HG02981 (cell line): ENCODE results near the gene MRPL21.

ENCODE experiments used
- ATAC-seq: cut with Tn5 transposase; IDR thresholded peaks from one replicate; pipeline ENCODE4 v1.9.1; 2021; ENCODE audit warnings: mild to moderate bottlenecking, moderate library complexity; ENCODE audit not compliant: unreplicated experiment

MRPL21 gene

DNA sequence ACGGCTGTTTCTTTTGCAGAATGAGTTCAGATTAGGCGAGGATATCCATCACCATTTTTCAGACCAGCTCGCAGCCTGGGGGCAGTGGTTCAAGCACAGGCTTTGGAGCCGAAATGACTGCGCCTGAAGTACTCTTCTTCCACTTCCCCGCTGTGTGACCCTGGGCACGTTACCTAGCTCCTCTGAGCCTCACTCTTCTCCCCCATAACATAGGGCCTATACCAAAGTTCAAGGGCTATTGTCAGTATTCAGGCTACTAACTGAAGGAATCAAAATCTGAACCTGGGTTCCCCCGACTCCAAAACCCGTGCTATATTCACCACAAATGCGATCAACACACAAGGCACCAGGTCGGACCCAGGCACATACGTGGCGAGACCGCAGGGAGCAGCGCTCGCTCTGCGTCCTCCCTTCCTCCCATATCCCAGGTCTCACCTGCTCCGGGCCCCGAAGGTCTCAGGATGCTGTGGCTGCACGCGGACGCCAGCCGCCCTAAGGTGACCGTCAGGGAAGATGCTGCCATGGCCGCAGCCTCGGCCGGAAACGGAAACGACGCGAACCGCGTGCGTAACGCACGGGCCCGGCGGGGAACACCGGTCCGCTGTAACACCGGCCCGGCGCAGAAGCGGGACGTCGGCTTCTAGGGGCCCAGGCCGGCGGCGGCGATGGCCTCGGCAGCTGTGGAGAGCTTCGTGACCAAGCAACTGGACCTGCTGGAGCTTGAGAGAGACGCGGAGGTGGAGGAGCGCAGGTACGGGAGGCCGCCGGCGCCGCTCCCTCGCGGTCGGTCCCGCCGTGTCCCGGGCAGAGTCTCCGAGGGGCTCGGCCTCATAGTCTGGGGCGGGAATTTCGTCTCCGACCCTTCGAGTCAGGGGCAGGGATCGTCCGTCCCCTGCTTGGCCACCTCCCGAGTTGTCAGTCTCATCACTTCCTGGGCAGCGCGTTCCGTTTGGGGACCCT, at the start of gene MRPL21, which contains the start of gene IGHMBP2:
MRPL21 (minus strand) TSS at position 545 of the 960 bp plus-strand sequence; CDS start at position 523, 22 bp downstream.
IGHMBP2 (plus strand) TSS at position 604 of the 960 bp plus-strand sequence; CDS start at position 666, 62 bp downstream.
- ATAC-seq, result peak; percentile 80

DNA sequence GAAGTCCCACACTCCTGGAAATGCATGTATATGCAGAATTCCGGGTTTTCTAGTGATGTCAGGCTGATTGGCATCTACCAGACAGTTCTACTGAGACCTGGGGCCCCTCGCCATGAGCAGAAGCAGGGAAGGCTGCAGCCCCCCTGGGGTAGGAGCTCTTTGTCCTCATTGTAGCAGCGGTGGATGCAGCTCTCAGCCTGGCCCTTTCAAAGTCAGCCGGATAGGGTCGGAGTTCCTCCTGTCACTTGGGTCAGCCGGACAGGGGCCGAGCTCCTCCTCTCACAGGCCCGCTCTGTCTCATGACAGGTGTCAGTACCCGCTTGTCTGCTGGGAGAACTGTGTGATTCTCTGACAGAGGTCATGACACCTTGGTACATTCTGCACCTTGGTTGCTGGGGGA, 47.1 kb upstream of the MRPL21 start:
- no peak for ATAC-seq

DNA sequence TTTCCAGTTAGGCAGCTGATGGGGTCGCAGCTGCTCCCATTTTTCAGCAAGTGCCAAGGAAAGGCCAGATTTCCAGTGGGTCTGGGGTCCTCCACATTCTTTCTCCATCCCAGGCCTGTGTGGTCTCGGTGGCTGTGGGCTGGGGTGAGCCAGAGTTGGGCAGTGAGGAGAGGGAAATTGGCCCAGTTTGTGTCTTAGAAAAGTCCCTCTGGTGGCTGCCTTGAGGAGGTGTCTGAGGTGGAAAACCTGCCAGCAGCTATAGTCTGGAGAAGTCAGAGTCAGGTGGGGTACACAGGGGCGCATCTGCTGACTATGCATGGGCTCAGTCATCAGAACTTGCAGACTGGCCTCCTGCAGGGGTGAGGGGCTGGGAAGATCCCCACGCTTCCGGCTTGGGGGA, 46.6 kb upstream of the MRPL21 start:
- no peak for ATAC-seq

DNA sequence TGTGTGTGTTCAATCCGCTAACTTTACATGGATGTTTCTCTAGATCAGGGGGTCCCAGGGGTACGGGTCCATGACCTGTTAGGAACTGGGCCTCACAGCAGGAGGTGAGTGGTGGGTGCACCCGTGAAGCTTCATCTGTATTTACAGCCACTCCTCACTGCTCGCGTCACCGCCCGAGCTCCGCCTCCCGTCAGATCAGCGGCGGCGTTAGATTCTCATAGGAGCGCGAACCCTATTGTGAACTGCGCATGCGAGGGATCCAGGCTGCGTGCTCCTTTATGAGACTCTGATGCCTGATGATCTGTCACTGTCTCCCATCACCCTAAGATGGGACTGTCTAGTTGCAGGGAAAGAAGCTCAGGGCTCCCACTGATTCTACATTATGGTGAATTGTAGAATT, 45.3 kb upstream of the MRPL21 start:
- no peak for ATAC-seq

DNA sequence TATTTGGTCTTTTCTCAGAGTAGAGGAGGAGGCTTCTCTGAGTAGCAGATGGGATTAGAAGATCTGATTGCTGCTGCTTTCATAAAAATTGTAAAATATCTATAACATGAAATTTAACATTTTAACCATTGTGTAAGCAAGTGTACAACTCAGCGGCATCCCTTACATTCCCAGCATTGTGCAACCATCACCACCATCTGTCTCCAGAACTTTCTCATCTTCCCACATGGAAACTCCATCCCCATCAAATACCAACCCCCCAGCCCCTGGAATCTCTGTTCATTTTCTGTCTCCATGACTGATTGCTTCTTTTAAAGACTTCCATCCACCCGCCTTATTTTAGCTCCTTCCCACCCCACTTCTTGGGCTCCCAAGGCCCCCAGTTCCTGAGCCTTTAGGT, 44.9 kb upstream of the MRPL21 start:
- ATAC-seq, result no peak

DNA sequence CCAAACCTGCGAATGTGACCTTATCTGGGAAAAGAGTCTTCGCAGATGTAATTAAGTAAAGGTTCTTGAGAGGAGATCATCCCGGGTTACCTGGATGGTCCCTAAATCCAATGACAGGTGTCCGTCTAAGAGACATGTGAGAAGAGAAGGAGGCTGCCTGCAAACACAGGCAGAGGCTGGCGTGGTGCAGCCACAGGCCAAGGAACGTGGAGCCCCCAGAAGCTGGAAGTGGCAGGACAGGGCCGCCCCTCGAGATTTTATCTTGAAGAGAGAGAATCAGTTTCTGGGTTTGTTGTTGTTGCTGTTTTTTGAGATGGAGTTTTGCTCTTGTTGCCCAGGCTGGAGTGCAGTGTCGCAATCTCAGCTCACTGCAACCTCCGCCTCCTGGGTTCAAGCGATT, 43.5 kb upstream of the MRPL21 start:
- no peak for ATAC-seq

DNA sequence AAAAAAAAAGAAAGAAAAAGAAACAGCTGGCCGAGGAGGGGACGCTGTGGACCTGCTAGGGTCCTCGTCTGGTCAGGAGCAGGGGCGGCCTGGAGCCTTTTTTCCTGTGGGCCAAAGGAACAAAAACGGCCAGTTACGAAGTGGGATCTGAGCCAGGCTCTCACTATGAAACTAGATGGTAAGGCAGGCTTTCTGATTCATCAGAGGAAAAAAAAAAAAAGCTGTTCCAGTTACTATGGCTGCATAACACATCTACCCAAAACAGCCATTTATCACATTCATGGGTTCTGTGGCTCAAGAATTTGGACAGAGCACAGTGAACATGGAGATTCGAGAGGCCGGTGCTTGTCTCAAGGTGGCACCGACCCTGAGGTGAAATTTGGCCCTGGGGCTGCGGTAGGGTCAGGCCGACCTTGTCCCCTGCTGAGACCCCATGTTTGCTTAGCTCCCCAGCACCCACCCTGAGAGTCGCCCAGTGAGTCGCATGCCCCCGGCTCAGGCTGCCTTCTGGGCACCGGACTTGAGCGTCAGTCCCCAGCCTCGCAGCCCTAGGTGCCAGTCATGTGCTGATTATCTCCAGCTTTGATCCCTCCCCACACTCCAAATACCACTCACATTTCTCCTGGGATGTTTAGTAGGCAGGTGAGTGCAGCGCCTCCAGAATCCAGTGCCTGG, 42.9 kb upstream of the MRPL21 start:
- ATAC-seq, result no peak

DNA sequence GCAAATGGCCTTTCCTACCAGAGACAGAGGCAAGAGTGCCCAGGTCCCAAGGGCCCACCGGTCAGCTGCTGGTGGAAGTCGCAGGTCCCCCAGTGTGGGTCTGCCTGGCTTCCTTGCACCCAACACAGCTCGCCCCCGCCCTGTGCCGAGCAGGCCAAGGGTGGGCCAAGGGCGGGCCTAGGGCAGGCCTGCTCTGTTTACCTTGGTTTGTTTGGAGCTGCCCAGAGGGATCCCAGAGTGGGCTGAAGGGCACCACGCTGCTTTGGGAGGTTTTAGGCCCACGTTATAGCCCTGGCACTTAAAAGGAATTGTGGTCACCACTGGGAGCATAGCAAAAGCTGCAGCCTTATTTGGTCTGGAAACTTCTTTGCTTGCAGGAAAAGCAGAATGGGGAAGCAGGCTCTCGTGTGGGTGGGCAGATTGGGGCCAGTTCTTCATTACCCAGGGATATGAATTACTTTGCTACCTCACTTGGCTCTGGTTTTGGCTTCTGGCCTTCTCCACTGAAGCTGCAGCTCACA, 39.2 kb upstream of the MRPL21 start:
- ATAC-seq, result no peak

DNA sequence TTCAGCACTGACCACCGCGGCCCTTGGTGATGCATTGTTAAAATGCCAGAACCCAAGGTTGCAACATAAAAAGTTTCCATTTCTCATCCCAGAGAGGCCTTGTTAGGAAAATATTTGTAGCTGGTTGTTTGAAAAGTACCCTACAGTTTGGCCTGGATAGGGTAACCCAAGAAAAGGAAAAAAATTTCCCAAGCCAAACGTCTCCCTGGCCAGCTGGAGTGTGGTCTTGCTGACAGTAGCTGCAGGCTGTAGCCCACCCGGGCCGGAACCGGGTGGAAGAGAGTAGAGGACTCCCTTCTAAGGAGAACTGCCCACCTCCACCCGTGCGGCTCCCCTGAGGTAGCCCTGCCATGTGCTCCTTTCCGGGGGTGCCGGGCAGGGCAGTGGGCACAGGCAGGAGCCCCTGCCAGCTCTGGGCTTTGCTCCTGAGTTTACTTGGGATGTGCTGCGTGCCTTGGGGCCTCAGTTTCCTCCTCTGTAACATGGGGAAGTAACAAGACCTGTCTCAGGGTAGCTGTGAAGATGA, 38.5 kb upstream of the MRPL21 start:
- no peak for ATAC-seq

DNA sequence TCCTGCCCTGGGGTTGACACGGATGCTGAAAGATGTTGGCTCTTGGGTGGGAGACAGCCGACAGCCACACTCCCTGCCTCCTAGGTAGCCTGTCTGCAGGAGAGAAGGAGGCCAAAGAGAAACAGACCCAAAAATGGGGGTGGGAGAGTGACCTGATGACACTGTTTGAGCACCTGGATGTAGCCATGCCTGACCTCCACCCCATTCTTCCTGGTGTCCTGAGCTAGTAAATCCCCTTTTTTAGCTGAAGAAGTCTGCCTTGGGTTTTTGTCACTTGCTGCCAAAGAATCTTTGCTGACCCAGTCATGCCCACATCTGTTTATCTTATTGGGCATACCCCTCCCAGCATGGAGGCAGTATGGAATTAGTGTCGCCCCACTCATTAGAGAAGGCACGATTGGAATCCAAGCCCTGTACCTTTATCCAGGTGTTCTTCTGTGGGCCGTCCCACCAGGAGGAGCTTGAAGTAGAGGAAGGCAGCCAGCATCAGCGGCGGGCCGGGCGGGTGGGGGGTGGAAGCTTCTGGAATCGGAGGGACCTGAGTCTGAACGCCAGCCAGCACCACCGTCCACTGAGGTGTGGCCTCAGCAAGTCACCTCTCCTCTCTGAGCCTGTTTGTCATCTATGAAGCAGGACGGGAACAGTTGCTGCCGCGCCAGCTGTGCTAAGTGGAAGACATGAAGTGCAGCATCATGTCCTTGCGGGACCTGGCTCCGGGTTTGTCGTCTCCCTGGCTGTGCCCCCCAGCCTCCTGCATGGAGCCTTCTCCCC, 37.9 kb upstream of the MRPL21 start:
- ATAC-seq, result no peak

DNA sequence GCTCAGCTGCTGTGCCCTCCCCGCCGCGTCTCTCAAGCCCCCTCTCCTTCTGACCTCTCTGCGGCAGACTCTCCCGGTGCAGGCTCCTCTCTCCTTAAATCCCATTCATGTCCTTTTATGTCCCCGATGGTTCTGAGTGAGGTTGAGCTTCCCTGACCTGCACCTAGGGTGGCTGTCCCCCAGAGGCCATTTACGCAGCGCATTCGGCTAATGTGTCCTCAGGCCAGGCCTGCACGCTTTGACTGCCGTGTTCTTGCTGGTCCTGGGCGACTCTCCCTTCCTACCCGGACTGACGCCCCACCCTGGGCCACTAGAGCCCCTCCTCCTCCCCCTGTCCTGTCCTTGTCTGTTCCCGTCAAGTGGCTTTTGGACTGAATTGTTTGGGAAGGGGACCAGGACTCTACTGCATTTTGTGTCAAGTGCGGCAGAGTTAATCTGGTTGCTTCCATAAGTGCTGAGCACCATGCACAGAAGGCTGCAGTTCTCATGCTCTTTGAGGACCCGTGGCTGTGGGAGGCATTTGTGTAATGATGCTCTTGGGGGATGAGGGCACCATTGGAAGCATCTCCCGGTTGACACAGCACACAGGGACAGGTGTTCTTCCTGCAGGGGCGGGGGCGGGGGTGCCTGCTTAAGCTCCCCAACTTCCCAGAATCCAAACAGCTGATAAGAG, 37.2 kb upstream of the MRPL21 start:
- ATAC-seq, result no peak

DNA sequence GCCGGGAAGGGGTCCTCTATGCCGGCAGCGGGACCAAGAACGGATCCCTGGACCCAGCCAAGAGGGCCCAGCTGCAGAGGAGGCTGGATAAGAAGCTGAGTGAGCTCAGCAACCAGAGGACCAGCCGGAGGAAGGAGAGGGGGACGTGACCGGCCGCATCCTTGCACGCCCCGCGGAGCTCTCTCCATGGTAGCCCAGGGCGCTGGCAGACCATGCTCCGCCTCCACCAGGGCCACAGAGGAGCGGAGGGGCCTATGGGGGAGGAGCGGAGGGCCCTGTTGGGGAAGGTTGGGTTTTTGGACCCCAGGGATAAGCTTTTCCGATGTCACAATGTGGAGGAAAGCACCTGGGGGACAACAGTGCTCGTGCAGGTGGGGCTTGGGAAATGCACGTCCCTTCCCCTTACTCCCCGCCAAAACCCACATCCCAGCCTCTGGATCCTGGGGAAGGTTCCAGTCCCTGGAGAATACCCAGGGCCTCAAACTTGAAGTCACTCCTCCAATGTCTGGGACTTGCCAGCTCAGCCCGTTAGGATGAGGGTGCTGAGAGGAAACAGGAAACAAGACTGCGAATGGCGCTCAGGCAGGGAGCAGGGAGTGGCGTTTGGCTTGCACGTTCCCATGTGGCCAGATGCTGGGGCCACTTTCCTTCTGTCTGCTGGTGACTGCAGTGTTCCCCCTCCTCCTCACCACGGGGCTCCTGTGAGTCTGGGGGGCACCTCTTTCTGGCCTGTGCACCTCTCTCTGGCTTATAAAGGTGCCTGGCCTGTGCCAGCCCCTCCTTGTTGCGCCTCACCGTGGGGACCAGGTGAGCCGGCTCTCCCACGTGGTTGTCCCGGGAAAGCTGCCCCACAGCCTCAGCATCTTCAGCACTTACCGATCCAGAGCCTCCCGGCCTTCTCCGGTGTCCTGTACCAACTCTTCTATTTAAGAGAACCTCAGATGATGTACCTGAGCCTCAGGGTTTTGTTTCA, 36.2 kb upstream of the MRPL21 start:
- no peak for ATAC-seq

DNA sequence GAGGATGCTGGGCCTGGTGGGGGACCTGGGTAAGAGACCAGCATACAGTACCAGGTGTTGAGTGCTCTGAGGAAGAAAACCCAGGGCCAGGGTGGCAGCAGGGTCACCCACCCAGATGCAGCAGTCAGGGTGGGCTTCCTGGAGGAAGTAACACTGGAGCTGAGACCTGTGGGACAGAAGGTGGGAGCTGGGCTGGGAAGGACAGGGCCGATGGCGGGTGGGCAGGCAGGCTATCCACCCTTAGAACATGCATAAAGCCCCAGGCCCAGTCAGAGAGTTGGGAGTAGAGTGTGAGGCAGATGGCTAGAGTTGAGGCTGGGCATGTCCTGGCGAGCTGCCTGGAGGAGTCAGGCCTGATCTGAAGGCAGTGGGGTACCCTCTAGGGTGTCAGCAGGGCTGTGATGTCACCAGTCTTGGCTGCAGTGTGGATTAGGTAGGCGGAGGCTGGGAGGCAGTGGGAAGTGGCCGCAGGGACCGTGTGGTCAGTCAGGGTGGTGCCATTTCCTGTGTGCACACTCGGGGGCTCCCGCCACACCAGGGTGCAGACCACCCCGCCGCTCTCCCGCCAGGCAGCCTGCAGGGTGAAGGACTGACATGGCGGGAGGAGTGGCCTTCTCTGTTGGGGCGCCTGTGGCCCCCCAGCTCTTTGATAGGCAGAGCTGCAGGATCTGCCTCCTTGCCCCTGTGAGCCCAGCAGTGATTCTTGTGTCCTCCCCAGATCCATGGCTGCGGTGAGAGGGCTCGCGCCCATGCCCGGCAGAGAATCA, 35.4 kb upstream of the MRPL21 start:
- ATAC-seq, result no peak

DNA sequence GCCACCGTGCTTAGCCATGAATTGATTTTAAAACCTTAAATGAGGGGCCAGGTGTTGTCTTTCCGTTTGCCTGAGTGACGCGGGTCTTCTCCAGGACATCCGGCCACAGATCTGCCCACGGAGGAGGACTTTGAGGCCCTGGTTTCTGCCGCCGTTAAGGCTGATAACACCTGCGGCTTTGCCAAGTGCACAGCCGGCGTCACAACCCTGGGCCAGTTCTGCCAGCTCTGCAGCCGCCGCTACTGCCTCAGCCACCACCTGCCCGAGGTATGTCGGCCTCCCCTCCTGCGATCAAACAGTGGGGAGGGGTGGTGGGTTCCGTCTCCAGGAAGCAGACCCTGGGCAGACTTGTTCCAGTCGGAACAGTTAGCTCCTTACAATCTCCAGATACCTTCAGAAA, 34.5 kb upstream of the MRPL21 start:
- ATAC-seq, result no peak

DNA sequence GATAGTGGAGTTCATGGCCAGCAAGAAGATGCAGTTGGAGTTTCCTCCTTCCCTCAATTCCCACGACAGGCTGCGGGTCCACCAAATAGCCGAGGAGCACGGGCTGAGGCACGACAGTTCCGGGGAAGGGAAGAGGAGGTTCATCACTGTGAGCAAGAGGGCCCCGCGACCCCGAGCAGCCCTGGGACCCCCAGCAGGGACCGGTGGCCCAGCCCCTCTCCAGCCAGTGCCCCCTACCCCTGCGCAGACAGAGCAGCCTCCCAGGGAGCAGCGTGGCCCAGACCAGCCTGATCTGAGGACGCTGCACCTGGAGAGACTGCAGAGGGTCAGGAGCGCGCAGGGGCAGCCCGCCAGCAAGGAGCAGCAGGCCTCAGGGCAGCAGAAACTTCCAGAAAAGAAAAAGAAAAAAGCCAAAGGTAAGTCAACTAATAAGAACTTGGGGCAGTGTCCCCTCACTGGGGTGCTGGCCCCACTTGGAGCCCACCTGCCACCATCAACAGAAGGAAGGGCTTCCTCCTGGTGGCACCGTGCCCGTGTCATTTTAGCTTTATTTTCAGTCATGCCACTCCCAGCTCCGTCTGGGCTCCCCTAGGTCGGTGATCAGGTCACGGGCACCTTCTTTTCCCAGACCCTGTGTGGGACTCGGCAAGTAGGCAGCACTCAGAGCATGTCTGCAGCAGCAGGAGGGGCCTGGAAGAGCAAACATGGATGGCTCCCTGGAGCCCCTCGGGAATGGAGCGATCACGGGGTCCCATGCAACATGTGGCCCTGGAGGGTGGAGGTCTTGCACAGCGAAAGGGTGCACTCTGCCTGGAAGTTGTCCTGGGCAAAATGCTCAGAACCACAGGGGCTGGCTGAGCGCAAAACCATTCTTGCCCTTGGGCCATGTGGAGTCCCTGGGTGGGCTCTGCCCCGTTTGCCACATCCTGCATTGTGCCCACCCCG, 33.3 kb upstream of the MRPL21 start:
- ATAC-seq, result no peak

DNA sequence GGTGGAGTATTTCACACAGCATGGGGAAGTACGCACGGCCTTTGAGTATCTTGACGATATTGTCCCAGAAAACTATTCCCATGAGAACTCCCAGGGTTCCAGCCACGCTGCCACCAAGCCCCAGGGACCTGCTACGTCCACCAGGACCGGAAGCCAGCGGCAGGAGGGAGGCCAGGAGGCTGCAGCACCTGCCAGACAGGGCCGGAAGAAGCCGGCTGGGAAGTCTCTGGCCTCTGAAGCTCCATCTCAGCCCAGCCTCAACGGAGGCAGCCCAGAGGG, 32.7 kb upstream of the MRPL21 start:
- no peak for ATAC-seq
